ENCODE measurements around the gene IFI16. TPM values are rescaled to one million over a fixed set of nuclear protein-coding genes. Genes with fewer than 3 reads are reported as not detected.
"Not testable (repeated sequence)": the region's sequence is repeated elsewhere in the genome, so short reads cannot be mapped to it uniquely, and the experiment has no call there.

IFI16 gene
- total and polyA plus RNA-seq, 5 experiments from 2014 or later: 49.2 to 89.8 (median 55.2) TPM

DNA sequence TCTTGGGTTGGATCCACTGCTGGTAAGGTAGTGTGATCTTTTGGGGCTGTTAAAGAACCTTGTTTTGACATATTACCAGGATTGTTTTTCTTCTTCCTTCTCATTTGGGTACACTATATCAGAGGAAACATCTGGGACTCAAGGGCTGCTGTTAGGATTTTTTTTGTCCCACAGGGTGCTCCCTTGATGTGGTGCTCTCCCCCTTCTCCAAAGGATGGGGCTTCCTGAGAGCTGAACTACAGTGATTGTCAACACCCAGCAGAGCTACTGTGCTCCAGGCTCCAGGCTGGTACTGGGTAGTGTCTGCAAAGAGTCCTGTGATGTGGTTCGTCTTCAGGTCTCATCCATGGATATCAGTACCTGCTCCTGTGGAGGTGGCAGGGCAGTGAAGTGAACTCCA, 20.6 kb downstream of the IFI16 start:
- Mint-ChIP-seq H3K4me1 (peaks cover 29 to 71% (median 55%) of the 10 kb centered on the region in 4 donors), H3K4me3 (peak overlapping the region in 4 of 10 donors; percentile 23 to 34 (median 26)), H3K27ac (peak overlapping the region in 8 of 10 donors; percentile 24 to 78 (median 66)), H3K36me3 (peaks cover 36 to 98% (median 80%) of the 10 kb centered on the region in 3 donors), H3K27me3 (no peaks in the 10 kb centered on the region), H3K9me3 (peaks cover 0 to 17% (median 6%) of the 10 kb centered on the region in 9 donors)
- DNase-seq (no peak), ATAC-seq (no peak)
- POLR2A ChIA-PET: interaction anchor here (0.6 kb wide), 1 partner anchor 943 kb away, joined by 4 read pairs; no protein-coding TSS in a partner anchor

- H3K9me3 Mint-ChIP-seq: peaks cover 0 to 17% (median 6%) of the 10 kb centered on the region in 9 donors
- POLR2A ChIA-PET: interaction anchor here (0.6 kb wide), 1 partner anchor 944 kb away, joined by 4 read pairs; no protein-coding TSS in a partner anchor
- no peaks in the 10 kb centered on the region for H3K27me3 Mint-ChIP-seq
- no peak for DNase-seq
- peak overlapping the region in 6 of 10 donors; percentile 7 to 67 (median 36) for H3K27ac Mint-ChIP-seq
- no peak for ATAC-seq
- peaks cover 24 to 65% (median 49%) of the 10 kb centered on the region in 4 donors for H3K4me1 Mint-ChIP-seq
- no peak overlapping the region for H3K4me3 Mint-ChIP-seq
- H3K36me3 Mint-ChIP-seq: peaks cover 36 to 98% (median 80%) of the 10 kb centered on the region in 3 donors
These were observed 21.3 kb downstream of the IFI16 start for GRCh38 chr1:159030877-159031447.

- Mint-ChIP-seq H3K27ac (no peak overlapping the region), H3K36me3 (peaks cover 5 to 95% (median 35%) of the 10 kb centered on the region in 3 donors)
These were observed 30.5 kb downstream of the IFI16 start for GRCh38 chr1:159040206-159040605.

GRCh38 chr1:159040893-159041724, 31.4 kb downstream of the IFI16 start:
- no peaks in the 10 kb centered on the region for H3K9me3 Mint-ChIP-seq
- H3K27ac Mint-ChIP-seq: peak overlapping the region in 4 of 10 donors; percentile 23 to 73 (median 60)
- H3K4me1 Mint-ChIP-seq: peaks cover 5 to 29% (median 25%) of the 10 kb centered on the region in 4 donors
- POLR2A ChIA-PET: interaction anchor here (0.9 kb wide), 1 partner anchor 31 kb away, joined by 4 read pairs; the partner anchor contains the start of gene IFI16
- no peak for ATAC-seq
- H3K36me3 Mint-ChIP-seq: peaks cover 5 to 94% (median 28%) of the 10 kb centered on the region in 3 donors
- DNase-seq: no peak
- no peak overlapping the region for H3K4me3 Mint-ChIP-seq
- H3K27me3 Mint-ChIP-seq: no peaks in the 10 kb centered on the region

More at GRCh38 chr1:159040206-159040605, 30.5 kb downstream of the IFI16 start:
- ATAC-seq (no peak), DNase-seq (no peak)
- Mint-ChIP-seq H3K4me1 (peaks cover 4 to 22% (median 19%) of the 10 kb centered on the region in 4 donors), H3K27me3 (no peaks in the 10 kb centered on the region), H3K4me3 (no peak overlapping the region), H3K9me3 (no peaks in the 10 kb centered on the region)
- POLR2A ChIA-PET: no interaction called here

- DNase-seq: peak in 3 of 10 donors; percentile 9 to 19 (median 13)
- Mint-ChIP-seq H3K27ac (peak overlapping the region; percentile 1 to 83 (median 61)), H3K36me3 (peaks cover 10 to 88% (median 20%) of the 10 kb centered on the region in 3 donors), H3K4me3 (peak overlapping the region in 6 of 10 donors; percentile 1 to 55 (median 22)), H3K4me1 (peaks cover 10 to 39% (median 33%) of the 10 kb centered on the region in 4 donors)
- POLR2A ChIA-PET, H3K9me3 Mint-ChIP-seq, H3K27me3 Mint-ChIP-seq: not testable (repeated sequence)
- peak in 1 of 2 donors; percentile 37 for ATAC-seq
These were observed 36.8 kb downstream of the IFI16 start for GRCh38 chr1:159046486-159046885.

GRCh38 chr1:159051436-159051835, 41.7 kb downstream of the IFI16 start:
- H3K36me3 Mint-ChIP-seq: peaks cover 21 to 90% (median 46%) of the 10 kb centered on the region in 3 donors
- POLR2A ChIA-PET: no interaction called here
- DNase-seq (no peak), ATAC-seq (no peak)
- no peak overlapping the region for H3K4me3 Mint-ChIP-seq
- peaks cover 8 to 61% (median 30%) of the 10 kb centered on the region in 4 donors for H3K4me1 Mint-ChIP-seq
- H3K9me3 Mint-ChIP-seq: no peaks in the 10 kb centered on the region
- peak overlapping the region in 6 of 10 donors; percentile 5 to 67 (median 48) for H3K27ac Mint-ChIP-seq
- H3K27me3 Mint-ChIP-seq: no peaks in the 10 kb centered on the region

- H3K9me3 Mint-ChIP-seq: no peaks in the 10 kb centered on the region
- H3K27me3 Mint-ChIP-seq: no peaks in the 10 kb centered on the region
- peaks cover 5 to 68% (median 27%) of the 10 kb centered on the region in 4 donors for H3K4me1 Mint-ChIP-seq
- POLR2A ChIA-PET: no interaction called here
- no peak for ATAC-seq
- peak overlapping the region in 7 of 10 donors; percentile 1 to 78 (median 58) for H3K27ac Mint-ChIP-seq
- H3K4me3 Mint-ChIP-seq: no peak overlapping the region
- peaks cover 19 to 70% (median 47%) of the 10 kb centered on the region in 3 donors for H3K36me3 Mint-ChIP-seq
- no peak for DNase-seq
These were observed 44.7 kb downstream of the IFI16 start for GRCh38 chr1:159054427-159054826.

DNA sequence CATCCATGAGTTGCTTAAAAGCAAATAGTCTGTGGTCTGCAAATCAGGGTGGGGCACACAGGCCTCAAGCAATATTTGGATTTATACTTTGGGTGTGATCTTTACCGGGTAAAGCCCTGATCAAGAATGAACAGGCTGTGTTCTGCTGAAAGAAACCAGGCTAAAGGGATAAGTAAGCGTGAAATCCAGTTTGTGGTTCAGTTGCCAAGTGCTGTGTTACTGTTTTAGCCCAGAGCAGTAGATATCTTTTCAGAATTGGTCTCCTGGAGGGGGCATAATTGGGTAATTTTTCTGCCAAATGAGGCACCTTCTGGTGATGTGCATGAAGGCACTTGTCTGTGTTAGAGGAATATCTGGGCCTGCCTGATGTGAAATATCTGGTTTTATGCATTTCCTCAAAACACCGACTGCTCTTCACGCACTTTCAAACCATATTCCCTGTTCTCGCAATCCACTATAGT, 45.5 kb downstream of the IFI16 start:
- Mint-ChIP-seq H3K36me3 (peaks cover 19 to 63% (median 46%) of the 10 kb centered on the region in 3 donors), H3K27me3 (no peaks in the 10 kb centered on the region), H3K27ac (peak overlapping the region in 4 of 10 donors; percentile 45 to 79 (median 72)), H3K4me3 (peak overlapping the region in 1 of 10 donors; percentile 51), H3K4me1 (peaks cover 5 to 72% (median 26%) of the 10 kb centered on the region in 4 donors), H3K9me3 (no peaks in the 10 kb centered on the region)
- ATAC-seq: no peak
- peak in 1 of 10 donors; percentile 16 for DNase-seq
- POLR2A ChIA-PET: no interaction called here

- POLR2A ChIA-PET: interaction anchor here (0.8 kb wide), 1 partner anchor 15 kb away, joined by 3 read pairs; no protein-coding TSS in a partner anchor
- H3K27me3 Mint-ChIP-seq: no peaks in the 10 kb centered on the region
- peak overlapping the region in 4 of 10 donors; percentile 30 to 69 (median 43) for H3K27ac Mint-ChIP-seq
- H3K4me1 Mint-ChIP-seq: peaks cover 5 to 67% (median 20%) of the 10 kb centered on the region in 4 donors
- DNase-seq: no peak
- no peaks in the 10 kb centered on the region for H3K9me3 Mint-ChIP-seq
- no peak for ATAC-seq
- H3K4me3 Mint-ChIP-seq: no peak overlapping the region
- peaks cover 15 to 53% (median 42%) of the 10 kb centered on the region in 3 donors for H3K36me3 Mint-ChIP-seq
These were observed 46.5 kb downstream of the IFI16 start for GRCh38 chr1:159056069-159056698.

GRCh38 chr1:159058751-159059150, 49.0 kb downstream of the IFI16 start:
- Mint-ChIP-seq H3K27me3 (no peaks in the 10 kb centered on the region), H3K4me3 (no peak overlapping the region), H3K27ac (peak overlapping the region in 1 of 10 donors; percentile 37), H3K4me1 (peaks cover 3 to 51% (median 10%) of the 10 kb centered on the region in 4 donors), H3K36me3 (peaks cover 7 to 28% (median 25%) of the 10 kb centered on the region in 3 donors), H3K9me3 (no peaks in the 10 kb centered on the region)
- DNase-seq (no peak), ATAC-seq (no peak)
- POLR2A ChIA-PET: no interaction called here

GRCh38 chr1:159065106-159065505, 55.4 kb downstream of the IFI16 start:
- Mint-ChIP-seq H3K9me3 (no peaks in the 10 kb centered on the region), H3K36me3 (no peaks in the 10 kb centered on the region), H3K4me3 (no peak overlapping the region), H3K4me1 (peaks cover 5 to 52% (median 13%) of the 10 kb centered on the region in 4 donors), H3K27me3 (peaks cover 0 to 2% (median 0%) of the 10 kb centered on the region in 5 donors), H3K27ac (peak overlapping the region in 2 of 10 donors; percentile 82 to 88)
- ATAC-seq (no peak), DNase-seq (no peak)
- POLR2A ChIA-PET: no interaction called here

- no peaks in the 10 kb centered on the region for H3K36me3 Mint-ChIP-seq
- H3K27me3 Mint-ChIP-seq: peaks cover 0 to 2% (median 0%) of the 10 kb centered on the region in 5 donors
- peaks cover 5 to 58% (median 13%) of the 10 kb centered on the region in 4 donors for H3K4me1 Mint-ChIP-seq
- H3K9me3 Mint-ChIP-seq: no peaks in the 10 kb centered on the region
- DNase-seq (no peak), ATAC-seq (no peak)
- H3K27ac Mint-ChIP-seq: peak overlapping the region in 5 of 10 donors; percentile 6 to 88 (median 44)
- POLR2A ChIA-PET: no interaction called here
- H3K4me3 Mint-ChIP-seq: no peak overlapping the region
These were observed 56.4 kb downstream of the IFI16 start for GRCh38 chr1:159066108-159066507.
